GM18505 (cell line): Measurements from ENCODE around the gene GPC6.

Experiments
- ATAC-seq: cut with Tn5 transposase; IDR thresholded peaks from one replicate; pipeline ENCODE4 v1.9.1; 2021; ENCODE audit not compliant: unreplicated experiment
- POLR2A ChIP-seq: IDR thresholded peaks from 4 replicates; pipeline ENCODE4 v1.6.1; 2011; ENCODE audit warnings: borderline replicate concordance; ENCODE audit not compliant: insufficient read depth, insufficient read length; ENCODE audit errors: extremely low read depth

GPC6 gene

DNA sequence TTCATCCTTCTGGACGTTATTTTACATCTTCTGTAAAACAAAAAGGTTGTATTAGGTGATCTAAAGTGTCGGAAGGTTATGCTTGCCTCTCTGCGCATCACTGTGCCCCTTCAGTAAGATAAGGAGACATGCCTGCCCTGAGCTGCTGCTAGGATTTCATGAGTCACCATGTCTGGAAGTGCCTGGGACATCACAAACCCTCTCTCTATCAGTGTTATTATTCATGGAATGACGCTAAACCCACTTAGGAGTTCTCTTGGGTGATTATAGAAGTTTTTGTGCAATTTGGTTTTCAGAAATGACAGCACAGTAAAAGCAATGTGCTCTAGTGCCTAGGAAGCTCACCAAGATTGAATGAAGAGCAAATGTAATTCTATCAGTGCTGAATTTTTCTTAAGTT is 635.2 kb downstream of the GPC6 start:
- no peak for TF ChIP-seq POLR2A

DNA sequence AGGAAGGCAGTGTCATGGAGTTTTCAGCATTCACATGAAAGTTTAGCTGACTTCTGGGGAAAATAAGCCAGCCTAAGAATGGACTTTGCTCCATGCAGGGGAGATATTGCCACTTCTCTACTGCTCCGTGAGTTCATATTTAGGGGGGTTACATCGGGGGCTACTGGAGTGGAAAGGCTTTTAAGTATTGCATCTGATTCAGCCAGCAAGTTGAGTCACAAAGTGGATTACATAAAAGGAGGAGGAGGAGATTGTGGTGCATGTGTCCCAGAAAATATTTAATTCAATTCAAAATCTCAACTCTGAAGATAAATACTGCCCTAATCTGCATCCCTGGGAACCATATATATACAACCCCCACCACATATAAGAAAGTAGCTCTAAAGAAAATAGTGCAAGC is 635.7 kb downstream of the GPC6 start:
- TF ChIP-seq POLR2A = no peak
- no peak for ATAC-seq

More for the DNA sequence above, 635.2 kb downstream of the GPC6 start:
- ATAC-seq = no peak

DNA sequence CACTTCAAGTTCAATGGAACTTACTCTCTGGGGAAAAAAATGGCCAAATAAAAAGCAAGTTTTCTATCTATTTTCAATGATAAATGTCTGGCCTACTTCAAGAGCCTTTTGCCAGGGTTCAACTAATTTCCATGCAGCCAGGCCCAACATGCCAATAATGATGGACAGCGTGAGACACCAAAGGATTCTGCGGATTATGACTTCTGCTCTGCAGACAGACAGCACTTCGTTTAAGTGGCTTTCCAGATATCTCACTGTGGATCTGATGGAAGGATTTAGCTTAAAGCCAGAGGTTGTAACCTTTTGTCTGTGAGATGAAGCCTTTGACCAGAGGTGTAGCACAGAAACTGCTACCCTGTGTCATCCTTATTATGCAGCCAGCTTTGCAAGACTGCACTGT is 638.6 kb downstream of the GPC6 start:
- no peak for TF ChIP-seq POLR2A
- no peak for ATAC-seq

DNA sequence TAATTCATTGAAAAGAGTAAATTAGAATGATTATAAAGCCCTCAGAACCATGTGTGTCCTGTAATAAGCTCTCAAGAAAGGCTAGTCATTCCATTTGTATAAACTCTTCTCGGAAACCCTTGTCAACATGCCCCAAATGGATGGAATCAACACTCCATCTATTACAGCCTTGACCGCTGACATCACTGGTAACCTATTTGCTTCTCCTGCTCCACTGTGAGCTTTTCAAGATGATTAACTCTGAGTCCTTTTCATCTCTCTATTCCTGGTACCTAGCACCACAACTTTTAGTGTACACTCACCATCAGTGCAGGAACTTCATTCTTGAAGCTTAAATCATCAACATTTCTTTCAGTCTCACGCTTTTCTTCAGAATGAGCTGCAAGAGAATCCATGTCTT is 640.9 kb downstream of the GPC6 start:
- no peak for ATAC-seq
- no peak for TF ChIP-seq POLR2A

DNA sequence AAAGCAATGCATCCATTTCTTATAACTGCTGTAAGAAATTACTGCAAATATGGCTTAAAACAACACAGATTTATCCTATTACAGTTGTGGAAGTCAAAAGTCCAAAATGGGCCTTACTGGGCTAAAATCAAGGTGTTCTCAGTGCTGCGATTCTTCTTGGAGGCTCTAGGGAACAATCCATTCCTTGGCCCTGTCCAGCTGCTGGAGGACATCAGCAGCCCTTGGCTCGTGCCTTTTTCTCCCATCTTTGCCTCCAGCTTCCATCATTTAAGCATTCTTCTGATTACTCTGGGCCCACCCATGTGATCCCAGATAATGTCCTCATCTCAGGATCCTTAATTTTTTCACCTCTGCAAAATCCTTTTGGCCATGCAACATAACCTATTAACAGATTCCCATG is 645.8 kb downstream of the GPC6 start:
- ATAC-seq = no peak
- no peak for TF ChIP-seq POLR2A

DNA sequence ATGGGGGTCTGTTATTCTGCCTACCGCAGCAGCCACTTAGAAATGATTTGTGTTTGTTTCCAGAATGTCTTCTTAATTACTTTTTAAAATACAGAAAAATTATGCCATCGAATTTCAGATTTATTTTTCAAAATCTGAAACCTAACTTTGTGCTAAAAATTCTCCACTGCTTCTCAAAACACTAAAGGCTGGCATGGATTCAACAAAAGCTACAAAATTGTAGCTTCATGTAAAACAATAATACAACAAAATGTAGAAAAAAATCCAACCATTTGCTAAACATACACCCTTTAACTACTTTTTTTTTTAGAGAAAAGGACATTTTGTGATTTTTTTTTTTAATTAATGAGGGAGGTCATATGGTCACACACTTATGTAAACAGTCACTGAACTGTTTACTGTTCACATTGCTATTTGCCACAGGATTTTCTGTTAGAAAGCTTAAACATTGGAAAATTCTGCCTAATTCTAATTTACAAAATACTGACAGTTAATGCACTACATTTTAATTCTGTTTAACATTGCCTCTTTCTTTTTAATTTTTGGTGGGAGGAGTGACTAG is 646.3 kb downstream of the GPC6 start:
- TF ChIP-seq POLR2A = no peak
- no peak for ATAC-seq

DNA sequence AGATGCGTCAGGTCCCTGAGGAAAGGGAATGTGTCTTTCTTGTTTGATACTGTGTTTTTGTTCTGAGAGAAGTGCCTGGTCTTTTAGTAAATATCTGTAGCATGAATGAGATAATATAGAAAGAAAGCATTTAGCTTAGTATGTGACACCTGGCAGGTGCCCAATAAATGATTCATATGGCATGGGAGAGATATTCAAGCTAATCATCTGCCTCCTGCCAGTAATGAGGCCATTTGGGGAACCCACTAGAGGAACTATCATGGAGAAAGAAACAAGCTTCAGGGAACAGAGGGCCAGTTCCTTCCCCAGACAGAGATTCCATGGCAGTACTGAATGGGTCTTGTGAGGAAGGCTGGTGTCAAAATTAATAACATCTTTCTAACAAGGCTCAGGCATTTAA is 648.9 kb downstream of the GPC6 start:
- no peak for TF ChIP-seq POLR2A
- ATAC-seq = no peak

DNA sequence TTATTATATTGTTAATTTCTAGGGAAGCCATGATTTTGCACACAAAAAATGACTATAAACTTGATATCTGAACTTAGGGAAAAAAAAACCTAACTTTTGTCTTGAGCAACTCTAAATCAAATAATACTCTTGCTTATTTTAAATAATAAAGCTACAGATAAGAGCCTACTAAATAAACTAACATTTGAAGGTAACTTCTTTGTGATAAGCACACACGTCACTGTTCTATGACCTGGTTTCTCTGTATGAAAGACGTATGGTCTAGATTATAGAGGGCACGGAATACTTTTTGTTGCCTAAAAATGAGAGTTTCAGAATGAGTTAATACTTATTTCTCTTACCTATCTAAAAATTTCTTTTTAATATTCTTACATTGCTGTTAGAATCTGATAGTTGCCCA is 649.6 kb downstream of the GPC6 start:
- ATAC-seq = no peak
- TF ChIP-seq POLR2A = no peak

DNA sequence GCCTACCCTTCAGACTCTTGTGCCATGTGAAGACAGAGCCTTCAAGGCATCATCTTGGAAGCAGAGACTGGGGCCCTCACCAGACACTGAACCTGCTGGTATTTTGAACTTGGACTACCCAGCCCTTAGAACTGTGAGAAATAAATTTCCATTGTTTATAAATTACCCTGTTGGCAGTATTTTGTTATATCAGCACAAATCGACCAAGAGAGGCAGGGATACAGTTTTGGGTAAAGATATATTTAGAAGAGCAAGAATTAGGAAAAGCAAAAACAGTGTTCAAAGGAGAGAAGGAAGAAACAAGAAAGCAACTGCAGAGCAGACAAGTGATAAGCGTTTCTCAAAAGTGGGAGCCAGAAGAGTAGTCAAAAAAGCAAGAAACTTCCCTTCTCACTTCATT is 652.1 kb downstream of the GPC6 start:
- no peak for TF ChIP-seq POLR2A
- no peak for ATAC-seq

DNA sequence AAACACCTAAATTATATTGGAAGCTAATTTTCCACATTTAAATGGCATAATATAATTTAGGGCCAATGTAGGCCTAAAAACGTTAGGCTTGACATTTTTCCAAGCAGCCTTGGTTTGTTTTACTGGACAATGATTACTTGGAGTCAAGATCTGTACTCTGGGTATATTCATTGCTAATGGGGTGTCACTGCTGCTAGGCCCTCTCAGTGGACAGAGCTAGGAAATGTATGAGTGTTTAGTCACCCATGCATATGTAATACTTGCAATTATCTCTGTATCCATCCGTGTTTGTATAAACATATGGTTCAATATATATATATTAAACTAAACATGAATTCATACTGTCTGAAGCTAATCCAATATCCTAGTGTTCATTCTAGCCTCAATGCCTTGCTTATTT is 654.8 kb downstream of the GPC6 start:
- no peak for ATAC-seq
- no peak for TF ChIP-seq POLR2A

DNA sequence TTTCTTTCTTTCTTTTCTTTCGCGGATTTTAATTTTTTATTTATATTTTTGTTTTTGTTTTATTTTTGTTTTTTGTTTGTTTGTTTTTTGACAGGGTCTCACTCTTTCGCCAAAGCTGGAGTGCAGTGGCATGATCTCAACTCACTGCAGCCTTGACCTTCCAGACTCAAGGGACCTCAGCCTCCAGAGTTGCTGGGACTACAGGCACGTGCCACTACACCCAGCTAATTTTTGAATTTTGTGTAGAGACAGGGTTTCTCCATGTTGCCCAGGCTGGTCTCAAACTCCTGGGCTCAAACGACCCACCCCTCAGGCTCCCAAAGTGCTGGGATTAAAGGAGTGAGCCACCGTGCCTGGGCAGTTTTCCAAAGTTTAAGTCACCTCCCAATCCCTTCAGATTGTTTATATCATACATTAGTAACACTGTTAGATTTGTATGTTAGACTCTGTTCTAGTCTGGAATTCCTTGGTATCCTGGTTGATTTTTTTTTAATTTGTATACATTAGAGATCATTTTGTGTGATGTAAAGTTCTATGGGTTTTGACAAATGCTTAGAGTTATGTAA is 655.6 kb downstream of the GPC6 start:
- TF ChIP-seq POLR2A = no peak
- ATAC-seq = no peak

DNA sequence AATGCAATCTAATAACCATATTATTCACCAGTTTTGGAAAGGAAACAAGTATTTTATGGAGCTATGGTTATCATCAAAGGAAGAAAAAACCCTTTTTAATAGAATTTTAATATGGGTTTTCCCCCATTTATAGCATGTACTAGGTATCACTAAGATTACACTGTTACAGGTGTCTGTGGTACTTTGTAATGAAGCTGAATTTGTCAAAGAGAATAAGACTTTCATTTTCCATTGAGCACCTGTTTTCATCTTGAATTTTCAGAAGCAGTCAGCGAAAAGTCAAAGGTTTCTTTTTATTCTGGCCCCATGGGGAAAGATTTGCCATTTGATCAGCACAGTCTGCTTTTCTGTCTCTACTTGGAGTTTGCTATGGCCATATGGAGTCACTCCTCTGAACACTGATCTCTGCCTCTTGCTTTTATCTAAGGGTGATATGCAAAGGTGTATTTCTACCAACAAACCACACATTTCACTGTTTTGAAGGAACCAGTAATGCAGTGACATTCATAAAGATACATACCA is 662.9 kb downstream of the GPC6 start:
- ATAC-seq = no peak
- no peak for TF ChIP-seq POLR2A

DNA sequence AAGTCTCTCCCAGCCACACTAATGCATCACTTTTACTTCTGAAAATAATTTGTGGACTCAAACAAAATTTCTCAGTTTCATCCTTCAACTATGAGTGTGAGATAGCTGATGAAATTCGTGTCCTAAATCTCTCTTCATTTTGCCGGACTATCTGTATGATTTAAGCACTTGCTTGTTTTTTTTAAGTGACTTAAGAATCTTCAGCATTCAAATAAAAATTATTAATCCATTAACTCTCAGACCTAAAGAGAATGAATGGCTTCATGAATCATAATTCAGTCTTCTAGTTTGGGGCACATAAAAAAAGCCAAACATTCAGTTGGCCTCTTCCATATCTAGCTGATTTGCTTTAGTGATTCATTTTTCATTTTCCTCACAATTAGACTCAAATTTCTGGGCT is 673.4 kb downstream of the GPC6 start:
- no peak for ATAC-seq
- no peak for TF ChIP-seq POLR2A

DNA sequence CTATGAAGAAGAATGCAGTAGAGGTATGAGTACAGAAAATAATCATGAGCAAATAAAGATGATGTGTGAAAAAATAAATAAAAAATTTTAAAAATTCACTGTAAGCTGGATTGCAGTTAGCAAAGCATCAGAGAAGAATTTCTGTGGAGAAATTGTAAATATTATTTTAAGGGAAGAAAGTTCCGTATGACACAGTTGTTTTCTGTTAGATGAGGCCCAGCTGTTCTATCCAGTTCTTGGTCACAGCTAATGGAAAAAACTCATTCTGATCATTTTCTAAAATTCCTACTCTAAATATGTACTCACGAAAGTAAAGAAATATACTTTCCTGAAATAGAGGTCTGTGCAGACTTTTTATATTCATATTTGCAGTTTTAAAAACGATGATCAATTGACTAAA is 674.1 kb downstream of the GPC6 start:
- no peak for ATAC-seq
- TF ChIP-seq POLR2A = no peak

DNA sequence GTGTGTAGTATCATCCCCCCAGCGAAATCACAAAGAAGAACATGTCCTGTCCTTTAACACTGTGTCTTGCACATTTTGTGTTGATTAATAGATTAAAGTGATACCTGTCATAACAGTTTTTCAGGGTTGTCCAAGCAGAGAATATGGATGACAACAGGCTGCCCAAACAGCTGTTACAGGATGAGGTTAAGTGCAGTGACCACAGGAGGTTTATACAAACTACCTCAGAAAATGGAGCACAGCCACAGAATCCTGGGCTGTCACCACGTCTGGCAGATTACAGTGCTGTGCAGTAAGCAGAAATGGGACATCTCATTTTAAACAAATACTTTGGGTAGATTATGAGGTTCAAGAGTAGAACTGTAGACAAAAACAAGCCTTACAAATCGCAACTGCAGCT is 677.3 kb downstream of the GPC6 start:
- ATAC-seq = no peak
- TF ChIP-seq POLR2A = no peak
